ENCODE measurements around the gene GBF1.

The GBF1 gene

GRCh38 chr10:102421757-102422512 lies 176.6 kb downstream of the GBF1 start:
- peak overlapping the region; percentile 91 for H3K4me3 ChIP-seq (ENCODE audit: low read depth, low read length)
- DNase-seq (ENCODE audit: low read depth) = no peak
- in situ Hi-C loops (cut with HindIII; ENCODE audit: low sequenced_read_pairs) = no loop called here
- no peak for TF ChIP-seq CTCF (IDR thresholded peaks at IDR 0.05; ENCODE audit: low read depth, low read length, missing control alignments)

GRCh38 chr10:102422545-102423129 lies 177.3 kb downstream of the GBF1 start:
- TF ChIP-seq CTCF (IDR thresholded peaks at IDR 0.05; ENCODE audit: low read depth, low read length, missing control alignments) = peak; percentile 69
- DNase-seq (ENCODE audit: low read depth) = peak; percentile 24
- H3K4me3 ChIP-seq (ENCODE audit: low read depth, low read length) = peak overlapping the region; percentile 91
- in situ Hi-C loops (cut with HindIII; ENCODE audit: low sequenced_read_pairs) = no loop called here

- DNase-seq (ENCODE audit: low read depth) = no peak
- no peak for TF ChIP-seq CTCF (IDR thresholded peaks at IDR 0.05; ENCODE audit: low read depth, low read length, missing control alignments)
- H3K4me3 ChIP-seq (ENCODE audit: low read depth, low read length) = no peak overlapping the region
- in situ Hi-C loops (cut with HindIII; ENCODE audit: low sequenced_read_pairs) = no loop called here
These were observed 178.1 kb downstream of the GBF1 start for GRCh38 chr10:102423372-102423968.

GRCh38 chr10:102424145-102424544 lies 178.8 kb downstream of the GBF1 start:
- no peak for TF ChIP-seq CTCF (IDR thresholded peaks at IDR 0.05; ENCODE audit: low read depth, low read length, missing control alignments)
- H3K4me3 ChIP-seq (ENCODE audit: low read depth, low read length) = no peak overlapping the region
- DNase-seq (ENCODE audit: low read depth) = no peak
- in situ Hi-C loops (cut with HindIII; ENCODE audit: low sequenced_read_pairs) = no loop called here

- no peak for DNase-seq (ENCODE audit: low read depth)
- no peak for TF ChIP-seq CTCF (IDR thresholded peaks at IDR 0.05; ENCODE audit: low read depth, low read length, missing control alignments)
- in situ Hi-C loops (cut with HindIII; ENCODE audit: low sequenced_read_pairs) = no loop called here
- H3K4me3 ChIP-seq (ENCODE audit: low read depth, low read length) = no peak overlapping the region
These were observed 179.6 kb downstream of the GBF1 start for GRCh38 chr10:102424916-102425315.

GRCh38 chr10:102425444-102425843 lies 180.1 kb downstream of the GBF1 start:
- in situ Hi-C loops (cut with HindIII; ENCODE audit: low sequenced_read_pairs) = no loop called here
- TF ChIP-seq CTCF (IDR thresholded peaks at IDR 0.05; ENCODE audit: low read depth, low read length, missing control alignments) = no peak
- no peak overlapping the region for H3K4me3 ChIP-seq (ENCODE audit: low read depth, low read length)
- no peak for DNase-seq (ENCODE audit: low read depth)
